ENCODE data around the gene PLXNB2. TPM values are rescaled to one million over a fixed set of nuclear protein-coding genes. Genes with fewer than 3 reads are reported as not detected.

Gene PLXNB2
- total RNA-seq, 2 experiments from 2014 or later: 10.7 to 11.1 TPM

DNA sequence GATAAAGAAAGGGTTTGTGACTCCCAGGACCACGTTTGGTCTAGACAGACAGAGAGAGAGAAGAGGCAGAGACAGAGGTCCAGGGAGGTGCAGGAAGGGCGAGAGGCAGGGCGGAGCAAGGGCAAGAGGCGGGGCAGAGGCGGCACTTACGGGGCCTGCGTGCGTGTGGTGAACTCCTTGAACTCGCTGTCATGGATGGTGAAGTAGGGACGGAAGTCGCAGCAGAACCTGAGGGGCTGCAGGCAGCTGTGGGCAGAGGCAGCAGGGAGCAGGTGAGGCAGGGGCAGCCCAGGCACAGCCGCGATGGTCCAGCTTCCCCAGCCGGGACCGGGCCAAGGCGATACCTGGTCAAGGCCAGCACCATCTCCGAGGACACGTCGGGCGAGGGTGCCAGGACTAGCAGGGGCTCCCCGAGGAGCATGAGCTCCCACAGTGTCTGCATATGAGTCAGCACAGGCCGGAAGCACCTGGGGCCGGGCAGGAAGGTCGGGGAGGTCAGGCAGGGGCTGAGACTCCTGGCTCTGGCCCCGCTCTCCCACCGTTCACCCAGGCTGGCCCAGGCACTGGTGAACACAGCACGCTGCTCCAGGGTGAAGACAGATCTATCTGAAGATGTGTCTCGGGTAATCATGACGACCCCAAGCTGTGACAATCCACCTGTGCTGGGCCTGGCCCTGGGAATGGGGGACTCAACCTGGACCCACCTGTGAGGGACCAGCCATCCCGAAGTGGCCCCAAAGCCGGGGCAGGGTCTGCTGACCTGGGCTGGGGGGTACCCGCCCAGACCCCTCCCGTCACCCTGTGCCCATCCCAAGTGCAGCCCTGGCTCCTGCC, 7.2 kb upstream of the PLXNB2 start:
- ChIA-PET POLR2A (interaction anchor here (1.0 kb wide), 1 partner anchor 12 kb away, joined by 3 read pairs; no protein-coding TSS in a partner anchor), CTCF (interaction anchor here (1.0 to 2.6 kb wide), 9 partner anchors 8 to 39 kb away, joined by 3 to 12 read pairs (median 3); partner anchors contain the start of gene PLXNB2)
- Mint-ChIP-seq H3K27ac (peak overlapping the region; percentile 94), H3K4me3 (peak overlapping the region; percentile 78), H3K4me1 (peaks cover 19% of the 10 kb centered on the region), H3K27me3 (no peaks in the 10 kb centered on the region), H3K36me3 (ENCODE audit: low read depth) (no peaks in the 10 kb centered on the region), H3K9me3 (no peaks in the 10 kb centered on the region)
- DNase-seq: peak; percentile 77

DNA sequence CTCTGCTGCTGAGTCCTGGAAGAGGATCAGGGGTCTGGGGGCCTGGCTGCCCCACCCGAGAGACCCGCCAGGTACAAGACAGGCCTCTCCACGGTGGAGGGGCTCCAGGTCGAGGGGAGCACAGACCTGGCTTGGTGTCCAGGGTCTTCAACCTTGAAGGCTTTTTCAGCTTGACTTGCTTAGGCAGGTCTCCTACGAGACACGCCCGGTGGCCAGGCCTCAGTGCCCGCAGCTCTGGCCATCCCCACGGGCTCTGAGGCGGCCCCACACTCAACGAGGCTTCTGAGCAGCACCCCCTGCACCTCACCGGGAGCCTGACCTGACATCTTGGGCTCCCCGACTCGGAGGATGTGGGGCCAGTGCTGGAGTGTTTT, 6.6 kb upstream of the PLXNB2 start:
- ChIA-PET POLR2A (interaction anchor here (1.0 kb wide), 1 partner anchor 12 kb away, joined by 3 read pairs; no protein-coding TSS in a partner anchor), CTCF (interaction anchor here (1.2 to 1.9 kb wide), 3 partner anchors 12 to 37 kb away, joined by 3 to 12 read pairs (median 4); no protein-coding TSS in a partner anchor)
- Mint-ChIP-seq H3K27ac (peak overlapping the region; percentile 94), H3K4me1 (peaks cover 19% of the 10 kb centered on the region), H3K4me3 (peak overlapping the region; percentile 78), H3K27me3 (no peaks in the 10 kb centered on the region), H3K9me3 (no peaks in the 10 kb centered on the region), H3K36me3 (ENCODE audit: low read depth) (no peaks in the 10 kb centered on the region)
- no peak for DNase-seq

DNA sequence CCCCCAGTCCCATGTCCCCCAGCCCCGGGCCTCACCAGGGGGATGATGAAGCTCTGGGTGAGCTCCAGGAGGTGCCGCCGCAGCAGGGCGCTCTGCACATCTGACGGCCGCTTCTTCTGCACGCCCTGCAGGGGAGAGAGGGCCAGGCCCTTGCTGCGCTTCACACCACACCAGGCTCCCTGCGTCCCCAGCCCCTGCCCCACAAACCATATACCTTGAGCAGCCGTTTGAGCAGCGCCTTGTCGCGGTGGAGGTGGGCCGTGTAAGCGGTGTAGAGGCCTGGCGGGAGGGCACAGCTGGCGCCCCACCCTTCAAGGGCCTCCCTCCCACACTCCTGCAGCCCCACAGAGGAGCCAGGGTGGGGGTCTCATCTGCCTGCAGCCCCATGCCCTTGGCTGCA, 6.2 kb upstream of the PLXNB2 start:
- H3K27me3 Mint-ChIP-seq: peaks cover 3% of the 10 kb centered on the region
- H3K9me3 Mint-ChIP-seq: no peaks in the 10 kb centered on the region
- H3K36me3 Mint-ChIP-seq (ENCODE audit: low read depth): no peaks in the 10 kb centered on the region
- peak overlapping the region; percentile 94 for H3K27ac Mint-ChIP-seq
- POLR2A ChIA-PET: interaction anchor here (1.0 kb wide), 1 partner anchor 13 kb away, joined by 3 read pairs; no protein-coding TSS in a partner anchor
- no peak for DNase-seq
- peak overlapping the region; percentile 78 for H3K4me3 Mint-ChIP-seq
- peaks cover 22% of the 10 kb centered on the region for H3K4me1 Mint-ChIP-seq
- CTCF ChIA-PET: interaction anchor here (0.5 to 1.9 kb wide), 3 partner anchors 16 to 37 kb away, joined by 3 to 12 read pairs (median 4); no protein-coding TSS in a partner anchor

DNA sequence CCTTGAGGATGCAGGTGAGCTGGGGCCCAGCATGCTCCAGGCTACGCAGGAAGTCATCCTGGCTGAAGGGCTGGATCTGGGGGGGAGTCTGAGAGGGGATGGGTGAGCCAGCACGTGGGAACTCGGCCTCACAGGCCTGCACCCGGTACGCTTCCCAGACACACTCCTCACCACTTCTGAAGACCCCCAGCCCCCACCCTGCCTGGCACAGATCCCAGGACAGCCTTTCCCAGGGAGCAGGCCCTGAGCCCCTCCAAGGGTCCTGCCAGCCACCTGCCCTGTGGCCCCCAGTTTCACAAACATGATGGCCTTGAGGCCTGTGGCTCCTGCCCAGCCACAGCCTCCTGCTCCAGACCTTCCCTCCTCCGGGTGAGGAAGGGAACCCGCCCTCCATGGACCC, 5.6 kb upstream of the PLXNB2 start:
- DNase-seq: no peak
- Mint-ChIP-seq H3K4me1 (peaks cover 24% of the 10 kb centered on the region), H3K9me3 (no peaks in the 10 kb centered on the region), H3K36me3 (ENCODE audit: low read depth) (no peaks in the 10 kb centered on the region), H3K27ac (no peak overlapping the region), H3K27me3 (peaks cover 3% of the 10 kb centered on the region), H3K4me3 (no peak overlapping the region)
- POLR2A ChIA-PET: no interaction called here
- CTCF ChIA-PET: interaction anchor here (0.5 kb wide), 1 partner anchor 15 kb away, joined by 4 read pairs; no protein-coding TSS in a partner anchor

DNA sequence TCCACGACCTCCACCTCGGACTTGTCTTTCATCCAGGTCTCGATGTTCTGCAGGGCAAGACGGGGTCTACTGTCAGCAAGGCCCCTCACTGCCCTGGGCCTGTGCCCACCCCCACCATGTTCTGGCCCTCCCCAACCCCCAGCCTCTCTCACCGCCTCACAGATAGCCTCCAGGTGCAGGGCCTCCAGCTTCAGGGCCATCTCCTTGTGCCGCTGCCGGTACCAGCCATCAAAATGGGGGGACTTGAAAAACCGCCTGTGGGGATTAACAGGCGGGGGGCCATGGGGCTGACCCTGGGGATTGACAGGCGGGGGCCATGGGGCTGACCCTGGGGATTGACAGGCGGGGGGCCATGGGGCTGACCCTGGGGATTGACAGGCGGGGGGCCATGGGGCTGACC, 4.9 kb upstream of the PLXNB2 start:
- no peak overlapping the region for H3K27ac Mint-ChIP-seq
- no peak overlapping the region for H3K4me3 Mint-ChIP-seq
- DNase-seq: no peak
- ChIA-PET CTCF (no interaction called here), POLR2A (no interaction called here)
- H3K27me3 Mint-ChIP-seq: peaks cover 3% of the 10 kb centered on the region
- no peaks in the 10 kb centered on the region for H3K36me3 Mint-ChIP-seq (ENCODE audit: low read depth)
- peaks cover 24% of the 10 kb centered on the region for H3K4me1 Mint-ChIP-seq
- H3K9me3 Mint-ChIP-seq: no peaks in the 10 kb centered on the region

DNA sequence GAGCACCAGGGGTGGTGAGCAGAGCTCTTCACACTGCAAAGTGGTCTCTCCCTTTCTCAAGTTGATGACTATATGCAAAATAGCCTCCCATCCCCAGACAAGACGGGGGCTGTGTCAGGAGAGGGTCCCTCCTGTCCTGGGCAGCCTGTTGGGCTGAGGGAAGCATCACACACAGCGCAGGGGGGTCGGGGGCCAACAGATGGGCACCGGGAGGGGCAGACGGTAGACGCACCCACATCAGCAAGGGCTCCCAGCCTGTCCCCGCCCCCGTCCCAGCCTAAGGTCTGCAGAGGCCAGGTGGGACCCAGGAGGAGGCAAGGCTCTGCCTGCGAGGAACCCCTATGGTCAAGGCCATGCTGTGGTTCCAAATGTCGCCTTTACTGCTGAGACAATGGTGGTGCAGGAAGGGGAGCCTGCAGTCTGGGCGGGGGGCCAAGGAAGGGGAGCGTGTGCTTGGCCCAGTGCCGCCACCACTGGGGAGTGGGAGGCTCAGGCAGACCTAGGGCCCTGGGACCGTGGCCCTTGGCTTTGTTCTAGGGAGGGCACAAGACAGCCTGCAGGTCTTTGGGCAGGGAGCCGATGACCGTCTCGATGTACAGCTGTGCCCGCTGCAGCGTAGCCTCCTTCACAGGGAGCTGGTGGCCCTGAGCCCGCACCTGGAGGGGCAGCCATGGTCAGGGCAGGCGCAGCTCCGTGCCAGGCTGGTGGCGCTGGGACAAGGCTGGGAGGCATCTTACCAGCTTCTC, 4.3 kb upstream of the PLXNB2 start:
- Mint-ChIP-seq H3K27me3 (peaks cover 3% of the 10 kb centered on the region), H3K9me3 (no peaks in the 10 kb centered on the region), H3K4me3 (no peak overlapping the region), H3K4me1 (peaks cover 24% of the 10 kb centered on the region), H3K27ac (no peak overlapping the region), H3K36me3 (ENCODE audit: low read depth) (no peaks in the 10 kb centered on the region)
- ChIA-PET CTCF (interaction anchor here (0.5 kb wide), 1 partner anchor 18 kb away, joined by 3 read pairs; no protein-coding TSS in a partner anchor), POLR2A (no interaction called here)
- no peak for DNase-seq

DNA sequence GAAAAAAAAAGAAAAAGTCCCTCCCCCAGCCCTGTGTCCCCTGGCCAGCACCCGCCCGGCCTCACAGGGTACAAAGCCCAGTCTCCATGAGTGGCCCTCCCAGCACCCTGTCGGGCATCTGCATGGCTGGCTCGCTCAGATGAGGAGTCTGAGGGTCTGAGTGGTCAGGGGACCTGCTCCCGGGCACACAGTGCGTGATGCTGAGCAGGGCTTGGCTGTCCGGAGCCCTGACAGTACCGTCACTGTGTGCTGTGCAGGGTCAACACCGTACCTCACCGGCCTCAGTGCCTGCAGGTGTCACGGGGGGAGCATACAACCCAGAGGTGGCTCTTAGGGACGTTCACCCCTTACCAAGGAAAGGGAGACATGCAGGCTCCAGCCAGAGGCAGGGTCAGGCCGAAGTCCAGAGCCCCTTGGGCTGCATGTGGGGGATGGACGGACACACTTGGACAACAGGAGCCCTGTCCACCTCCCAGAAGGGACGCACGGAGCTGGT, 3.6 kb upstream of the PLXNB2 start:
- H3K27me3 Mint-ChIP-seq: peaks cover 7% of the 10 kb centered on the region
- CTCF ChIA-PET: no interaction called here
- H3K4me1 Mint-ChIP-seq: peaks cover 28% of the 10 kb centered on the region
- POLR2A ChIA-PET: no interaction called here
- H3K9me3 Mint-ChIP-seq: no peaks in the 10 kb centered on the region
- no peaks in the 10 kb centered on the region for H3K36me3 Mint-ChIP-seq (ENCODE audit: low read depth)
- DNase-seq: no peak
- no peak overlapping the region for H3K4me3 Mint-ChIP-seq
- H3K27ac Mint-ChIP-seq: no peak overlapping the region

DNA sequence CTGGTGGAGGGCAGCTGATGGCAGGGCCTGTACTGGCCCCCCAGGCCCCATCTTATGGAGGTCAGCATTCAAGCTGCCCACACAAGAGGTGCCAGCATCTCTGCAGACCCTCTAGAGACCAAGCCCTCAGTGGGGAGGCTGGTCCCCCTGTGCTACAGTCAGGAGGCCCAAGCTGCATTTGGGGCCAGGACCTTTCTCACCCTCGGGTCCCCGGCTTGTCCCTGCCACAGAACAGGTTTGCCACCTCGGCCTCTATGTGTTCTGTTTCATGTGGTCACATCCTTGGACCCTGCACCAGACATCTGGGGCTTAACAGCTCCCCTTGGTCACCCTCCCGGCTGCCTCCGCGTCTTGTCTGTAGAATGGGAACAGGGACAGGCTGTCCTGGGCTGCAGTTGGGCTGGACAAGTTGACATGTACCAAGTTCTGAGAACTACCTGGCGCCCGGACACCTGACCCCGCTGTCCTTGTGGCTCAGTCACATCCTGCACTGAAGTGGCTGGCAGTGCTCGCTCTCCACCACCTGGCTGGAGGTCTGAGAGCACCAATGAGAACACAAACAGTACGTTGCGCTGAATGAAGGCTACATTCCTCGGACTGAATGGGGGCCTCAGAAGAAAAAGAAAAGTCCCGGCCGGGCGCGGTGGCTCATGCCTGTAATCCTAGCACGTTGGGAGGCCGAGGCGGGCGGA, 2.7 kb upstream of the PLXNB2 start:
- Mint-ChIP-seq H3K4me3 (no peak overlapping the region), H3K4me1 (peaks cover 26% of the 10 kb centered on the region)
- POLR2A ChIA-PET: no interaction called here

DNA sequence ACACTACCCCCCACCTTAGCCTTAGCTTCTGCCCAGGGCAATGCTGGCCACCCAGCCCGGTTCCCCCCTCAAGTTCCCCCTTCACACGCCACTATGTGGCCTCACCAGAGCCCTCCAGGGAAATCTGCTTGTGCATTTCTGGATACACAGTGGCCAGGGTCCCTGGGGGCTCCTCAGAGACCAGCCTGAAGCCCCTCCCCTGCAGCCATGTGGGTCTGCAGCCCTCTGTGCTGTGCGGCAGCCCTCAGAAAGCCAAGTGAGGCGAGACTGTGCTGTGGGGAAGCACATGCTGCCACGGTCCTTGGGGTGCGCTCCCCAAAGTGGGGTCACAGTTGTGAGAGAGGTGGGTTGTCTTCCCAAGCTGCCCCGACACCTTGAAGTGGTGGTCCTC, 2.1 kb upstream of the PLXNB2 start:
- H3K36me3 Mint-ChIP-seq (ENCODE audit: low read depth): no peaks in the 10 kb centered on the region
- H3K27me3 Mint-ChIP-seq: peaks cover 10% of the 10 kb centered on the region
- no peak for DNase-seq
- ChIA-PET POLR2A (no interaction called here), CTCF (interaction anchor here (0.6 kb wide), 1 partner anchor 201 kb away, joined by 3 read pairs; no protein-coding TSS in a partner anchor)
- H3K4me1 Mint-ChIP-seq: peaks cover 22% of the 10 kb centered on the region
- H3K9me3 Mint-ChIP-seq: no peaks in the 10 kb centered on the region
- H3K27ac Mint-ChIP-seq: no peak overlapping the region
- no peak overlapping the region for H3K4me3 Mint-ChIP-seq

More for the DNA sequence above, 2.7 kb upstream of the PLXNB2 start:
- Mint-ChIP-seq H3K9me3 (no peaks in the 10 kb centered on the region), H3K36me3 (ENCODE audit: low read depth) (no peaks in the 10 kb centered on the region), H3K27me3 (peaks cover 10% of the 10 kb centered on the region), H3K27ac (no peak overlapping the region)
- CTCF ChIA-PET: interaction anchor here (0.6 kb wide), 1 partner anchor 200 kb away, joined by 3 read pairs; no protein-coding TSS in a partner anchor
- DNase-seq: no peak

DNA sequence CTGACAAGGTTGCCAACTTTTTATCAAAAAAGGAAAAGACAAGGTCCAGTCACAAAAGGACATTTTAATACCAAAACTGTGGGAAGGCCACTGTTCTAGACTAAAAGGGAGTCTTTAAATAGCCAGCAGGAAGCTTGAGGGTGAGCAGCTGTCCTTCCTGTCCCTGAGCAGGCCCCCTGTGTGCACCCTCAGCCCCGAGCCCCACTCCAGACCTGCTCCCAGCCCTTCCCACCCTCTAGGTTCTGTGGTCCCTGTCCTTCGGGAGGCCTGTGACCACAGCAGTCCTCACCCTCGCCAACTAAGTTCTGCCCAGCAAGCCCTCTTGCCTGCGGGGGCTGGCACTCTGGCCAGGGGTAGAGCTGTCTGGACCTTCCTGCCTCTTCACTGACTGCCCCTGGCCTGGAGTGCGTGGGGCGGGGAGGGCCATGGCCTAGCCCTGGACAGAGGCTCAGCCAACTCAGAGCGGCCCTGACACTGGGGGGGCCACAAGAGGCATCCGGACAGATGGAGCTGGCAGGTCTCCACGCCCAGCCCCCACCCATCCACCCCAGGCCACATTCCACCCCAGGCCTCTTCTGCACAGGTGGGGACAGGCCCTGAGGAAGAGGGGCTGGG, 1.6 kb upstream of the PLXNB2 start:
- Mint-ChIP-seq H3K27ac (no peak overlapping the region), H3K36me3 (ENCODE audit: low read depth) (no peaks in the 10 kb centered on the region), H3K4me1 (peaks cover 21% of the 10 kb centered on the region), H3K27me3 (peaks cover 12% of the 10 kb centered on the region), H3K4me3 (peak overlapping the region; percentile 35), H3K9me3 (no peaks in the 10 kb centered on the region)
- DNase-seq: no peak
- POLR2A ChIA-PET: no interaction called here
- CTCF ChIA-PET: interaction anchor here (0.6 to 1.3 kb wide), 2 partner anchors 33 to 49 kb away, joined by 3 to 4 read pairs; no protein-coding TSS in a partner anchor

DNA sequence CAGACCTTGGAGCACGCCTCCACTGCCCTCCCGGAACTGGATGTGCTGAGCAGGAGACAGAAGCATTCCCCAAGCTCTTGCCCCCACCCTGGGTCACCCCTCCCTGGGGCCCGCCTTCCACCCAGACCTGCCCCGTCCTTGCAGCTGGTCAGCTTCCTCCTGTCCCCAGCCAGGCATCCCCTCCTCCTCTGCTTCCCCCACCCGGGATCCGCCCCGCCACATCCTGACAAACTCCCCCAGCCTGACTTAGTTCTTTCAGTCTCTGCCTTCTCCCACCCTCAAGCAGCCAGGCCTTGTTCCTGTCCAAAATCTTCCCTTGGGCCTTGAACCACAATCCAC, 1.1 kb upstream of the PLXNB2 start:
- CTCF ChIA-PET: interaction anchor here (0.6 to 1.3 kb wide), 2 partner anchors 32 to 48 kb away, joined by 3 to 4 read pairs; no protein-coding TSS in a partner anchor
- H3K4me3 Mint-ChIP-seq: peak overlapping the region; percentile 35
- DNase-seq: no peak
- H3K27ac Mint-ChIP-seq: no peak overlapping the region
- no peaks in the 10 kb centered on the region for H3K36me3 Mint-ChIP-seq (ENCODE audit: low read depth)
- peaks cover 13% of the 10 kb centered on the region for H3K27me3 Mint-ChIP-seq
- H3K9me3 Mint-ChIP-seq: no peaks in the 10 kb centered on the region
- peaks cover 17% of the 10 kb centered on the region for H3K4me1 Mint-ChIP-seq
- POLR2A ChIA-PET: no interaction called here

Data from activated CD4-positive, alpha-beta T cell treated with anti-CD3 and anti-CD28 coated beads, Interleukin-2, amount 10 ng/mL, durations not matched to agents 7 days and 5 days (primary cell).